Activated CD8-positive, alpha-beta memory T cell treated with anti-CD3 and anti-CD28 coated beads, Interleukin-2, amount 50 U/mL, for 24 hours (primary cell): Measurements from ENCODE around the gene FADS2.

ENCODE experiments used
- DNase-seq: peaks from one replicate; pipeline ENCODE4 v3.0.0-alpha.2; 2020; ENCODE audit errors: extremely low read depth

The FADS2 gene

GRCh38 chr11:61795876-61796526 lies 32.1 kb upstream of the FADS2 start:
- DNase-seq: no peak

- DNase-seq: no peak
Observed at GRCh38 chr11:61797263-61797944, 30.7 kb upstream of the FADS2 start.

GRCh38 chr11:61799665-61800284 lies 28.3 kb upstream of the FADS2 start:
- no peak for DNase-seq

- no peak for DNase-seq
Observed at GRCh38 chr11:61800331-61801281, 27.5 kb upstream of the FADS2 start.

- no peak for DNase-seq
Observed at GRCh38 chr11:61802605-61803004, 25.5 kb upstream of the FADS2 start.

- no peak for DNase-seq
Observed at GRCh38 chr11:61803889-61804647, 24.0 kb upstream of the FADS2 start.

GRCh38 chr11:61805146-61805545 lies 23.0 kb upstream of the FADS2 start:
- no peak for DNase-seq

- DNase-seq: no peak
Observed at GRCh38 chr11:61806785-61807184, 21.3 kb upstream of the FADS2 start.

- DNase-seq: no peak
Observed at GRCh38 chr11:61810671-61811175, 17.4 kb upstream of the FADS2 start.

GRCh38 chr11:61811831-61812230 lies 16.3 kb upstream of the FADS2 start:
- DNase-seq: no peak

- DNase-seq: no peak
Observed at GRCh38 chr11:61812736-61813411, 15.2 kb upstream of the FADS2 start.

- no peak for DNase-seq
Observed at GRCh38 chr11:61814247-61814957, 13.7 kb upstream of the FADS2 start.

- DNase-seq: no peak
Observed at GRCh38 chr11:61814958-61815789, 12.9 kb upstream of the FADS2 start.

- DNase-seq: no peak
Observed at GRCh38 chr11:61815790-61816735, 12.0 kb upstream of the FADS2 start.

- no peak for DNase-seq
Observed at GRCh38 chr11:61816736-61817455, 11.2 kb upstream of the FADS2 start, which contains the start of gene FADS1. TSS of gene FADS1 (minus strand) at chr11:61817003. CDS start at chr11:61816929, 74 bp downstream.

- no peak for DNase-seq
Observed at GRCh38 chr11:61817471-61818202, 10.5 kb upstream of the FADS2 start.
